HCT116 (cell line): ENCODE results near the gene UBR3. TPM values are rescaled to one million over a fixed set of nuclear protein-coding genes. Genes with fewer than 3 reads are reported as not detected.
A peak's percentile ranks its signal among the peaks of the same experiment; 100 is the strongest.

Experiments used
- ATAC-seq: fragments of 200-7000 bp; cut with Tn5 transposase; 2 replicates; pipeline ENCODE4 v1.9.1; 2020; ENCODE audit warnings: mild to moderate bottlenecking, moderate library complexity
- BruUV-seq: library from RNA; stranded (reverse); fragments of 400-500 nt; replicated peaks from 2 replicates; lab custom pipeline; 2021; lab: Mats Ljungman, UMichigan
- CTCF ChIA-PET: fragments of 300-600 bp; sonication (Branson Sonifier 250); formaldehyde crosslinking; loops from one replicate; lab custom pipeline; 2021; ENCODE audit warnings: antibody characterized with exemption; lab: Charles Lee
- POLR2A ChIA-PET: fragments of 300-600, 350-600 bp; sonication (Branson Sonifier 250); formaldehyde crosslinking; loops from one replicate; lab custom pipeline; 2021; ENCODE audit warnings: antibody characterized with exemption; lab: Charles Lee
- RAD21 ChIA-PET, 2 experiments: fragments of 300-600 bp; sonication (Branson Sonifier 250); formaldehyde crosslinking; loops; one replicate each; lab custom pipeline; 2023; ENCODE audit warnings: low total read pairs in 2 of 2; ENCODE audit not compliant: uncharacterized antibody in 2 of 2, unreplicated experiment in 2 of 2, low non-redundant PET in 1 of 2; lab: Charles Lee
- DNase-seq: peaks from one replicate; pipeline ENCODE4 v3.0.0-alpha.2; 2010; ENCODE audit warnings: low read depth, low spot score
- H2AFZ ChIP-seq: fragments of 200-600 bp; shearing (Covaris generic), sonication (generic); 2 replicates; pipeline ENCODE4 v1.6.1; 2017; ENCODE audit warnings: low read depth, mixed run types, mixed read lengths, antibody characterized with exemption, low read length; ENCODE audit not compliant: poor library complexity, severe bottlenecking
- H3K27ac ChIP-seq: 2 replicates; pipeline ENCODE4 v1.5.1; 2012; ENCODE audit warnings: low read depth, low read length
- H3K27me3 ChIP-seq: fragments of 200-600 bp; sonication (generic); 2 replicates; pipeline ENCODE4 v1.6.1; 2016; ENCODE audit warnings: mixed run types, low read length, mixed read lengths; ENCODE audit not compliant: insufficient read depth
- H3K36me3 ChIP-seq, 2 experiments: fragments of 200-500 bp in 1 of 2; fragments of 200-600 bp in 1 of 2; sonication (Bioruptor generic) in 1 of 2; sonication (generic) in 1 of 2; 2 replicates each; pipeline versions ENCODE4 v1.5.1 to v1.6.1; 2014 to 2016; ENCODE audit warnings: low read length in 2 of 2, inconsistent platforms in 1 of 2, mixed read lengths in 1 of 2, mixed run types in 1 of 2; ENCODE audit not compliant: insufficient read depth in 2 of 2, control insufficient read depth in 1 of 2
- H3K4me1 ChIP-seq, 2 experiments: fragments of 200-600 bp in 1 of 2; sonication (generic) in 1 of 2; 2 replicates each; pipeline versions ENCODE4 v1.5.1 to v1.6.1; 2012 to 2017; ENCODE audit warnings: low read length in 2 of 2, inconsistent platforms in 1 of 2, mild to moderate bottlenecking in 1 of 2, mixed read lengths in 1 of 2, mixed run types in 1 of 2, moderate library complexity in 1 of 2; ENCODE audit not compliant: insufficient read depth in 2 of 2, control insufficient read depth in 1 of 2
- H3K4me2 ChIP-seq: fragments of 200-600 bp; sonication (generic); 2 replicates; pipeline ENCODE4 v1.6.1; 2017; ENCODE audit warnings: mixed run types, low read length, mixed read lengths
- H3K4me3 ChIP-seq, 2 experiments: fragments of 200-600 bp in 1 of 2; sonication (generic) in 1 of 2; replicated peaks in 1 of 2; 2 replicates each; pipeline ENCODE4 v1.5.1; 2011 to 2016; ENCODE audit warnings: low read length in 2 of 2, control low read depth in 1 of 2, low read depth in 1 of 2, mild to moderate bottlenecking in 1 of 2, mixed read lengths in 1 of 2, mixed run types in 1 of 2
- H3K79me2 ChIP-seq: fragments of 200-600 bp; sonication (generic); 2 replicates; pipeline ENCODE4 v1.6.1; 2017; ENCODE audit warnings: mild to moderate bottlenecking, mixed run types, low read length, moderate library complexity, mixed read lengths; ENCODE audit not compliant: insufficient read depth
- H3K9ac ChIP-seq: fragments of 200-600 bp; sonication (generic); 2 replicates; pipeline ENCODE4 v1.6.1; 2016; ENCODE audit warnings: low read length, mixed read lengths
- H3K9me2 ChIP-seq: fragments of 200-600 bp; sonication (generic), shearing (Covaris generic); 2 replicates; pipeline ENCODE4 v1.6.1; 2017; ENCODE audit warnings: mixed run types, mild to moderate bottlenecking, moderate library complexity; ENCODE audit not compliant: insufficient read depth
- H3K9me3 ChIP-seq, 2 experiments: fragments of 200-500 bp in 1 of 2; fragments of 200-600 bp in 1 of 2; sonication (Bioruptor generic) in 1 of 2; sonication (generic) in 1 of 2; 2 replicates each; pipeline ENCODE4 v1.6.1; 2014 to 2017; ENCODE audit warnings: low read length in 2 of 2, mixed read lengths in 2 of 2, inconsistent platforms in 1 of 2, low read depth in 1 of 2, mild to moderate bottlenecking in 1 of 2, mixed run types in 1 of 2, moderate library complexity in 1 of 2; ENCODE audit not compliant: control insufficient read depth in 1 of 2, insufficient read depth in 1 of 2
- H4K20me1 ChIP-seq: fragments of 200-600 bp; sonication (generic), shearing (Covaris generic); 2 replicates; pipeline ENCODE4 v1.6.1; 2017; ENCODE audit warnings: mixed run types, mild to moderate bottlenecking, moderate library complexity; ENCODE audit not compliant: insufficient read depth
- CBX3 ChIP-seq: IDR thresholded peaks from 2 replicates; pipeline ENCODE4 v1.6.1; 2012; ENCODE audit warnings: low read depth
- CTCF ChIP-seq, 3 experiments: fragments of 200-600 bp in 1 of 3; sonication (generic) in 1 of 3; IDR thresholded peaks in 2 of 3; conservative IDR thresholded peaks in 1 of 3; 2 replicates each; pipeline ENCODE4 v1.5.1; 2012 to 2017; ENCODE audit warnings: low read depth in 2 of 3, low read length in 2 of 3, antibody characterized with exemption in 1 of 3, borderline replicate concordance in 1 of 3, control low read depth in 1 of 3, mild to moderate bottlenecking in 1 of 3, mixed read lengths in 1 of 3, mixed run types in 1 of 3, moderate library complexity in 1 of 3; ENCODE audit not compliant: insufficient read depth in 1 of 3
- EZH2 ChIP-seq: fragments of 200-600 bp; sonication (generic); IDR thresholded peaks from 2 replicates; pipeline ENCODE4 v1.6.1; 2017; ENCODE audit warnings: antibody characterized with exemption, mixed run types
- FOSL1 ChIP-seq: IDR thresholded peaks from 2 replicates; pipeline ENCODE4 v1.6.1; 2012; ENCODE audit warnings: low read depth
- MAX ChIP-seq: IDR thresholded peaks from 2 replicates; pipeline ENCODE4 v1.6.1; 2012
- POLR2A ChIP-seq: IDR thresholded peaks from 2 replicates; pipeline ENCODE4 v1.7.0; 2011; ENCODE audit warnings: borderline replicate concordance; ENCODE audit not compliant: insufficient read depth, insufficient read length; ENCODE audit errors: extremely low read depth
- POLR2AphosphoS5 ChIP-seq: IDR thresholded peaks from 2 replicates; pipeline ENCODE4 v1.6.1; 2011; ENCODE audit warnings: mild to moderate bottlenecking, low read depth, low read length, moderate library complexity
- RAD21 ChIP-seq: IDR thresholded peaks from 2 replicates; pipeline ENCODE4 v1.6.1; 2012; ENCODE audit warnings: low read depth, mild to moderate bottlenecking
- SIN3A ChIP-seq: IDR thresholded peaks from 2 replicates; pipeline ENCODE4 v1.6.1; 2012; ENCODE audit warnings: low read depth
- SRF ChIP-seq: IDR thresholded peaks from 2 replicates; pipeline ENCODE4 v1.6.1; 2012; ENCODE audit warnings: low read depth
- TCF7L2 ChIP-seq: IDR thresholded peaks from 2 replicates; pipeline ENCODE4 v1.7.0; 2011; ENCODE audit warnings: borderline replicate concordance, inconsistent platforms; ENCODE audit not compliant: insufficient read depth, insufficient read length; ENCODE audit errors: extremely low read depth
- YY1 ChIP-seq: IDR thresholded peaks from 2 replicates; pipeline ENCODE4 v1.6.1; 2011; ENCODE audit warnings: low read length, low read depth, moderate library complexity, mild to moderate bottlenecking; ENCODE audit not compliant: insufficient replicate concordance; ENCODE audit errors: extremely low read depth
- ZFX ChIP-seq: fragments of 450-650 bp; IDR thresholded peaks from 2 replicates; pipeline ENCODE4 v1.6.1; 2017
- ZNF274 ChIP-seq: fragments of 200-500 bp; sonication (Bioruptor generic); IDR thresholded peaks from 2 replicates; pipeline ENCODE4 v1.6.1; 2014; ENCODE audit warnings: mild to moderate bottlenecking, low read depth, low read length, inconsistent platforms
- intact Hi-C: fragments of 100-400 bp; cut with micrococcal nuclease; formaldehyde crosslinking; loops from 2 replicates; pipeline ENCODE4 v1.10.0; 2022
- total RNA-seq: library from RNA; stranded (reverse); gene quantifications from one replicate; pipeline ENCODE4 v1.2.1, GENCODE V29; 2021; ENCODE audit not compliant: unreplicated experiment

Gene UBR3
- total RNA-seq, 1 experiment from 2014 or later: 29.5 TPM

GRCh38 chr2:169824373-169825333 is 2.6 kb upstream of the UBR3 start, which contains the start of gene METTL5:
TSS of gene METTL5 (minus strand) at chr2:169824905. CDS start at chr2:169824597, 308 bp downstream.
- Histone ChIP-seq H3K9me2 (no peaks in the 10 kb centered on the region), H3K4me1 (peaks cover 22 to 41% of the 10 kb centered on the region in 2 experiments), H3K79me2 (peaks cover 61% of the 10 kb centered on the region), H4K20me1 (peaks cover 7% of the 10 kb centered on the region; the same call in 1 of the 2 replicates), H3K4me2 (peak within 1 kb of the TSS; percentile 87), H2AFZ (peak within 1 kb of the TSS; percentile 83)
- ChIA-PET POLR2A (interaction anchor here (1.0 to 1.4 kb wide), 2 partner anchors 9 to 12 kb away, joined by 3 to 5 read pairs; no protein-coding TSS in a partner anchor), RAD21 (no interaction called here)
- DNase-seq (peak; percentile 72), ATAC-seq (peak; percentile 69)
- intact Hi-C loops: loop anchor here (1.0 to 2.0 kb wide), 2 partner anchors 53 to 104 kb away; no protein-coding TSS in a partner anchor
- TF ChIP-seq SIN3A: peak; percentile 72; the same call in 1 of the 2 replicates
- peak; percentile 91 for TF ChIP-seq ZFX
- peak; percentile 84 to 99 (median 90) for TF ChIP-seq CTCF (IDR thresholded peaks at IDR 0.05 in 2 of 3, conservative IDR thresholded peaks at IDR 0.05 in 1 of 3; ENCODE audit: borderline replicate concordance in 1 of 3, insufficient read depth in 1 of 3, low read depth in 2 of 3, low read length in 2 of 3)
- peak; percentile 53 for TF ChIP-seq YY1
- TF ChIP-seq POLR2AphosphoS5: peak; percentile 91
- TF ChIP-seq SRF: no peak
- TF ChIP-seq FOSL1: no peak
- peak; percentile 48 for TF ChIP-seq TCF7L2
- peak; percentile 89 for TF ChIP-seq POLR2A
- TF ChIP-seq EZH2: no peak
- TF ChIP-seq RAD21: peak; percentile 86
- peak; percentile 95 for TF ChIP-seq MAX
- peak; percentile 92 for TF ChIP-seq CBX3
- no peak for TF ChIP-seq ZNF274
- TF ChIP-seq, all 23 proteins: peak for 10
- CTCF ChIA-PET: interaction anchor here (0.7 to 2.2 kb wide), 7 partner anchors 9 to 345 kb away, joined by 3 to 12 read pairs (median 3); partner anchors contain the start of genes BBS5 and SSB
- Histone ChIP-seq H3K27ac (peak within 1 kb of the TSS; percentile 88), H3K27me3 (no peaks in the 10 kb centered on the region), H3K4me3 (peak within 1 kb of the TSS; percentile 60 to 81), H3K9me3 (no peaks in the 10 kb centered on the region), H3K36me3 (no peaks in the 10 kb centered on the region; a peak in 1 of 4 replicates), H3K9ac (peak within 1 kb of the TSS; percentile 75)
- TSS peak; percentile 64 for BruUV-seq
